Fibroblast of skin of right quadriceps (primary cell): Measurements from ENCODE around the gene KIF16B.
"Not testable (repeated sequence)": the region's sequence is repeated elsewhere in the genome, so short reads cannot be mapped to it uniquely, and the experiment has no call there.

Source experiments
- DNase-seq: peaks from one replicate; pipeline ENCODE4 v3.0.0-alpha.2; 2013

The KIF16B gene, protein sequence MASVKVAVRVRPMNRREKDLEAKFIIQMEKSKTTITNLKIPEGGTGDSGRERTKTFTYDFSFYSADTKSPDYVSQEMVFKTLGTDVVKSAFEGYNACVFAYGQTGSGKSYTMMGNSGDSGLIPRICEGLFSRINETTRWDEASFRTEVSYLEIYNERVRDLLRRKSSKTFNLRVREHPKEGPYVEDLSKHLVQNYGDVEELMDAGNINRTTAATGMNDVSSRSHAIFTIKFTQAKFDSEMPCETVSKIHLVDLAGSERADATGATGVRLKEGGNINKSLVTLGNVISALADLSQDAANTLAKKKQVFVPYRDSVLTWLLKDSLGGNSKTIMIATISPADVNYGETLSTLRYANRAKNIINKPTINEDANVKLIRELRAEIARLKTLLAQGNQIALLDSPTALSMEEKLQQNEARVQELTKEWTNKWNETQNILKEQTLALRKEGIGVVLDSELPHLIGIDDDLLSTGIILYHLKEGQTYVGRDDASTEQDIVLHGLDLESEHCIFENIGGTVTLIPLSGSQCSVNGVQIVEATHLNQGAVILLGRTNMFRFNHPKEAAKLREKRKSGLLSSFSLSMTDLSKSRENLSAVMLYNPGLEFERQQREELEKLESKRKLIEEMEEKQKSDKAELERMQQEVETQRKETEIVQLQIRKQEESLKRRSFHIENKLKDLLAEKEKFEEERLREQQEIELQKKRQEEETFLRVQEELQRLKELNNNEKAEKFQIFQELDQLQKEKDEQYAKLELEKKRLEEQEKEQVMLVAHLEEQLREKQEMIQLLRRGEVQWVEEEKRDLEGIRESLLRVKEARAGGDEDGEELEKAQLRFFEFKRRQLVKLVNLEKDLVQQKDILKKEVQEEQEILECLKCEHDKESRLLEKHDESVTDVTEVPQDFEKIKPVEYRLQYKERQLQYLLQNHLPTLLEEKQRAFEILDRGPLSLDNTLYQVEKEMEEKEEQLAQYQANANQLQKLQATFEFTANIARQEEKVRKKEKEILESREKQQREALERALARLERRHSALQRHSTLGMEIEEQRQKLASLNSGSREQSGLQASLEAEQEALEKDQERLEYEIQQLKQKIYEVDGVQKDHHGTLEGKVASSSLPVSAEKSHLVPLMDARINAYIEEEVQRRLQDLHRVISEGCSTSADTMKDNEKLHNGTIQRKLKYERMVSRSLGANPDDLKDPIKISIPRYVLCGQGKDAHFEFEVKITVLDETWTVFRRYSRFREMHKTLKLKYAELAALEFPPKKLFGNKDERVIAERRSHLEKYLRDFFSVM (N-terminal part only)

DNA sequence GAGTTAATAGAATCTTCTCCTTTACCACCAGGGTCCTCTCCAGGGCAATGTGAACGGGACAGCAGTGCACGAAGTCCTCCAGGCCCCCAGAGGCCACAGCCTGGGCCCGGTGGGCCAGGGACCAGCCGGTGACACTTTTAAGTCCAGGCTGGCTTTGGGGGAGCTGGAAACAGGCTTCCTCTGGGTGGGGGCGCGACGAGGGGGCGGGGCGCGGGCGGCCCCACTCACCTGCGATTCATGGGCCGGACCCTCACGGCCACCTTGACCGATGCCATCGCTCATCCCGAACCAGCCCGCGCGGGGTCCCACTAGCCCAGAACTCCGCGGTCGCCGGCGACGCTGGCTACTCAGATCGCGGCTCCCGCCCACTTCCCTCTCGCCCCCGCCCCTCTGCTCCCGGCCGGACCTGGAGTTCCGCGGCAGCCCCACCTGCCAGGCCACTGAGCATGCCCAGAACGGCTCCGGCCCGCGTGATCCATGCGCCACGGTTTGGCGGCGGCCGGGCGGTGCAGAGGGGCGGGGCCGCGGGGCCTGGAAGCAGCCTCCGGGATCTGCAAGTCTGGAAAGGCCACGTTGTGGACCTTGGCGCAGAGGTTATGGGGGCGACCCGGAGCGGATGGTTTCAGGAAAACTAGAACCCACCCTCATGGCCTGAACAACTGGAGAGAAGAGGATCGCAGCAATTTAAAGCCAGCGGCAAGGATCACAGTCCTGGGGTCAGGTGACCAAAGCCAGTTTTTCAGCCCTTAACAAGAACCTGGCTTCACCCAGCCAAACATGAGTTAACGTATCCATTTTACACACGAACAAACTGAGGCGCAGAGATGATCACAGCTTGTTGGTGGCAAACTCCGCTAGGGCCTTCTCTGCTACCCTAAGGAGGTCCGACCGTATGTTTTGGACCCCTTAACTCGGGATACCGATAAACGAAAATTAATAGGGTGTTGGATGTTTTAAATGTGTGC is at the start of gene KIF16B:
Gene KIF16B, minus strand, starts transcription at position 448 of the 965 bp plus-strand sequence. Its CDS starts 173 bp downstream, at position 275.
- peak; percentile 86 for DNase-seq

DNA sequence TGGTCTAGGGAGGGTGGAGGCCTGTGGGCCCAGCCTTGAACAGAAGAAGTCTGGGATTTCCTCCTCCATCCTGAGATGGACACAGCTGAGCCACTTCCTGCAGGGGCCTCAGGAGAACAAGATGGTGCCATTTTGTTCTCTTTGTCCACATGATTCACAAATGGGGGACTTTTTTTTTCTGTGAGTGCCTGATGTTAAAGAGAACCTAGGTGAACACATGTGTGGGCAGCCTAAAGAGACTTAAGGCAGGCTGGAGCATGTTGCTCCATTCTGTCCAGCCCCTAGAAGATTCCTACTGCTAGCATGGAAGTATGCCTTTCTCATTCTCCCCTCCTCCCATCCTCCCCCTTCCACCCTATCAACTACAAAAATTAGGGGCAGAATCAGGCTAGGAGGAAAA is 49.3 kb upstream of the KIF16B start:
- no peak for DNase-seq

DNA sequence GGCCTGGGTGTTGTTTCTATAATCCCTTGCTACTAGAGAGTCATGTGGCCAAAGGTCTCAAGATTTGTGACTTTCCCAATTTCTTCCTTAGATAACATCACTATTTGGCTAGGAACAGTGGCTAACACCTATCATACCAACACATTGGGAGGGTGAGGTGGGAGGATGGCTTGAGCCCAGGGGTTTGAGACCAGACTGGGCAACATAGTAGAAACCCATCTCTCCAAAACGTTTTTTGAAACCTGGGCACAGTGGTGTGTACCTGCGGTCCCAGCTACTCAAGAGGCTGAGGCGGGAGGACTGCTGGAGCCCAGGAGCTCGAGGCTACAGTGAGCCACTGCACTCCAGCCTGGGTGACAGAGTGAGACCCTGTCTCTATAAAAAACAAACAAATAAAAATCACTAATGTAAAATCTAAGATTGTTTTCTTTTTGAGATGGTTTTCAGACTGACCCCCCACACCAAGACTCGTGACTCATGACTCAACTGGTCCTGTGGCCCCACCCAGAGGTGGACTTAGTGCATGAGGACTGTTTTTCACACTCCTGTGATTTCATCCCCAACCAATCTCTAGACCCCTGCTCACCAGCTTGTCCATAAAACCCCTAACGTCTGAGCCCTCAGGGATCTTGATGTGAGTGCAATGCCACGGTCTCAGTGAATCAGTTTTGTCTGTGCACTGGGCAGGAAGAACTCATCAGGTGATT is 48.3 kb upstream of the KIF16B start:
- DNase-seq = no peak

DNA sequence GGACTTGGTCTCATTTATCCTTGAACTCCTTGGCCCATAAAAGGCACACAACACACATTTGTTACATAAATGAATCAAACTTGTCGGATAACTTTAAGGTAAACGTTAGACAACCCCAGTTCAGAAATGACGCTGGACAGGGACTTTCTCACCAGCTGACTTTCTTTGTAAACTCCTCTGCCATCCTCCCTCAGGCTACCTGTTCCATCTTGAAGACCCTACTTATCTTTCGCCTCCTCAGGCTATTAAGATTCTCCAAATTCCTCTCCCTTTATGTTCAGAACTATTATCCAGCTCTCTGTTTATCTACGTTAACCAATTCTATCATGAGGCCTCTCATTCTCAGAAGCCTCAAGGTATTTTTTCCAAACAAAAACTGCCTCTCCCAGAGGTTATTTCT is 47.7 kb upstream of the KIF16B start:
- no peak for DNase-seq

DNA sequence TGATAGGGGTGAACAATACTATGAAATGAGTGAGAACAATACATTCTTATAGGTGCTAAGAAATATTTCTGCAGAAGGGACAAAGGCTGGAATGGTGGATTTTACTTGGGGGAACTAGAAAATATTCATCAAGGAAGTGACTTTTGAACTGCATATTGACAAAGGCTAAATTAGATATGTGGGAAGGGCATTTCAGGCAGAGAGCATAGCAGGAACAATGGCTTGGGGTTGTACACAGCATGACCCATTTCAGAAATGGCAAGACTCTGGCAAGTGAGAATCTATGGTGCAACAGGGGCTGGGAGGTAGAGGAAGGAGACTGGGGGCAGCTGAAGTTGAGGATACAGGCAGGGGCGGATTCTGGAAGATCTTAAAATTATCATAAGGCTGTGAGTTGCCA is 46.7 kb upstream of the KIF16B start:
- DNase-seq = no peak

DNA sequence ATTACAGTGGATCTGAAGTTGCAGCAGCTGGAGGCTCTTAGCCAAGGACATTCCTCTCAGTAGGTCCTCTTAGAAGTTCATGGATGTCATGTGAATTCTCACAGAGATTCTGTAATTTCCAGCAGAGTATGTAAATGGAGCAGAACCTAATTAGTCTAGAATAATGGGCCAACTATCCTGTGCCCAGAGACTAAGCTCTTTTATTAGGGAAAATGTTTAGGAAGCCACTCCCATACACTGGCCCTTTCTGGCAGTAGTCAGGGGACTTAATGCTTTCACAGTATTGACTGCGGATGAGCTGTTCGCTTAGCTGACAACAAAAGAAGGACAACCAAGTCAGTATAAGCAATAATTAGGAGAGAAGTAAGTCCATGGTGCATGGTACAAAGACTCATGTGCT is 43.8 kb upstream of the KIF16B start:
- no peak for DNase-seq

DNA sequence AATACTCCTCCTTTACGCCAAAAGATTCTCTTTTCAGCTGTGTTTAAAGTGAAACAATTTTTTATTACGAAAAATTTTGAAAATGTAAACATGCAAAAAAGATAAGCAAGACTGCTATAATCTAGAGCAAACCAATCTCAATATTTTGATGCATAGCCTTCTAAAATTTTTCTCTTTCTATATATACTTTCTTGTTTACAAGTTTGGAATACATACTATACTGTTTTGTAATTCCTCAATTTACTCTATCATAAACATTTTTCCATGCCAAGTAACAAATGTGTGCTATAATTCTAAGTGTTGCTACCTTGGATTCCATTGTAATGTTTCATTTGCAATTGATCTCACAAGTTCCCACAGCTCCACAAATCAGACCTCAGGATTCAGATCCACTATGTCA is 43.1 kb upstream of the KIF16B start:
- DNase-seq = no peak

DNA sequence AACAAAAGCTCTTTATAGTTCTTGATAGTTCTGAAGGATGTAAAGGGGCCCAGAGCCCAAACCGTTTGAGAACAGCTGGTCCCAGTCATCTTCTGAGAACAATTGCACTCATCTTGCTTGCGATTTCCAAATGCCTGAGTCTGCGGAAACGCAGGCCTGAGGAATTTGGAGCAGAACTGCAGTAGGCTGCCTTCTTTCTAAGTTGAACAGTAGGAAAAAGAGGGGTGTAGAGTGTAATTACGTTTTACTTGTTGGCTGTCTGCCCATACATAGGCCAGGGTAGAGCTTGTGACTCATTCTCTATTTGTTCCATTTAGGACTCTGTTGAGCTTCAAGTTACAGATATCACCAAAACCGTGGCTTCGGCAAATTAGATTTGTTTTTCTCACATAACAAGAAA is 42.0 kb upstream of the KIF16B start:
- DNase-seq = peak; percentile 86

DNA sequence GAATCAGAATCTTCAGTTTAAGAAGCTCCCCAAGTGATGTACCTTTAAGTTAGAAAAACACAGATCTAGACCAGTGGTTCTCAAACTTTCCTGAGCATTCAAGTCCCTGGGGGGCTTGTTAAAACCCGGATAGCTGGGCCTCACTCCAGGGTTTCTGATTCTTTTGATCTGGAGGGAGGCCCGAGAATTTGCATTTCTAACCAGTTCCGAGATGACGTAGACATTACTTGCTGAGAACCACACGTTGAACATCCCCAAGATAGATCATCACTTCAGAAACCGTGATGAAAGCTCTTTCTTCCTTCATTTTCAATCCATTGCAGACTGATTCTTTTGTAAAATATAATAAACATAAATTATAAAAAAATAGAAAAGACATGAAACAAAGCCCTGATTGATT is 40.7 kb upstream of the KIF16B start:
- no peak for DNase-seq

DNA sequence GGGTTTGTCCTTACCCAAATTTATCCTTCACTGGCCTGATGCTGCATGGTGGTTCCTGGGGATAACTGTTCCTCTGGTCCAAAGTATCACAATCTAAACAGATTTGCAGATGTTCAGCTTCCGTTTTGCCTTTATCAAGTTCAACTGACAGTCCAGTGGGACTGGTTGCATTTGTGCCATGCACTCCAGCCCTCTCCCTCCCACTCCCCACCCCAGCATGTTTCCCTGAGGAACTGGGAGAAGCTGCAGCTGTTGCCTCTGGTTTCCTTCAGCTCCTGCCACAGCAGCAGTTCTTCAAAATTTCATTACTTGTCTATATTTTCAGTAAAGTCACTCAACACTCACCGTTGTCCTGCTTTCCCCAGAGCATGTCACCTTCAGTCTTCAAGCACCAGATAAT is 39.5 kb upstream of the KIF16B start:
- no peak for DNase-seq

DNA sequence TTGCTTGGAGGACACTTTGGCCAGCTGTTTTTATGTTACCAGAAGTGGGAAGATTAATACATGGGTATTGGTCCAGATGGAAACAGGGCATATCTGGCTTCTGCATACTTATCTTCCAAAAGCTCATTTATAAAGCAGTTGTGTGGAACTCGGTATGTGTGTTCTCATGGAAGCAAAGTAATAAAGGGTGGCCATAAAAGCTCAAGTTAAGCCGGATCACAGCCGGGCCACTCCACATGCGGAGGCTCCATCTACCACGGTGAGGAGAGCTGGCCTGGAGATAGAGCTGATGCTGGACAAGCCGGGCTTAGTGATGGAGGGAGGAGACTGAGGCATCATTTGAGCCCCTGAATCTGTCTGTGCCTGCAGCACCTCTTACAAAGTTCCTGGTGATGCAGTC is 38.6 kb upstream of the KIF16B start:
- DNase-seq = no peak

DNA sequence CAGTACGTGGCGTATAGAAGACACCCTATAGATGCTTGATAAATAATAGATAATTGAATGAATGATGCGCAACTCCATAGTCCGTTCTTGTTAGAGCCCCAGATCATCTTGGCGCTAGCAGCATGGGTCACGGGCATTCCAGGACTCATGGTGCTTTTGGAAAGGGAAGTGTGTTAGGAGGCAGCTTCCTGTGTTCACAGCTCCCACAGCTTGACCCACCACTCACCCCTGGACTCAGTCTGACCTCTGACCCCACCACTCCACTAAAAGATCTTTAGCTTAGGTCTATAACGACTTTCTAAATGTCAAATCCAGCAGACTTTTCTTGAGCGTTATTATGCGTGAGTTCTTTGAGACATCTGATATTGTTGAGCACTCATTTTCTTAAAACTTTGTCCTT is 35.8 kb upstream of the KIF16B start:
- DNase-seq = no peak

DNA sequence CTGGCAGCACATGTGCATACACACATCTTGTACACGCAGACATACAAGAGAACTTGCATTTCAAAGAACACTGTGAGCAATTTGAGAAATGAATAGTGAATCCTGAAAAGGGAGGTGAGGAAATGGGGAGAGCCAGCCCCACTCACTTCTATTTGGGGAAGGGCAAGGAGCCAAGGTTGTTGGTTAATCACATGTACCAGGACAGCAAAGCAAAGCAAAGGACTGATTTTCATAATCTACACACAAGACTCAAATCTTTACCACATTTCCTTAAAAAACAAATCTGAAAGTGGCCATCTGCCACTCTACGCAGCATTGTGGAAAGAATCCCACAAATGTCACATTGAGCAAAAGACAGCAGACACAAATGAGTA is 35.0 kb upstream of the KIF16B start:
- no peak for DNase-seq

DNA sequence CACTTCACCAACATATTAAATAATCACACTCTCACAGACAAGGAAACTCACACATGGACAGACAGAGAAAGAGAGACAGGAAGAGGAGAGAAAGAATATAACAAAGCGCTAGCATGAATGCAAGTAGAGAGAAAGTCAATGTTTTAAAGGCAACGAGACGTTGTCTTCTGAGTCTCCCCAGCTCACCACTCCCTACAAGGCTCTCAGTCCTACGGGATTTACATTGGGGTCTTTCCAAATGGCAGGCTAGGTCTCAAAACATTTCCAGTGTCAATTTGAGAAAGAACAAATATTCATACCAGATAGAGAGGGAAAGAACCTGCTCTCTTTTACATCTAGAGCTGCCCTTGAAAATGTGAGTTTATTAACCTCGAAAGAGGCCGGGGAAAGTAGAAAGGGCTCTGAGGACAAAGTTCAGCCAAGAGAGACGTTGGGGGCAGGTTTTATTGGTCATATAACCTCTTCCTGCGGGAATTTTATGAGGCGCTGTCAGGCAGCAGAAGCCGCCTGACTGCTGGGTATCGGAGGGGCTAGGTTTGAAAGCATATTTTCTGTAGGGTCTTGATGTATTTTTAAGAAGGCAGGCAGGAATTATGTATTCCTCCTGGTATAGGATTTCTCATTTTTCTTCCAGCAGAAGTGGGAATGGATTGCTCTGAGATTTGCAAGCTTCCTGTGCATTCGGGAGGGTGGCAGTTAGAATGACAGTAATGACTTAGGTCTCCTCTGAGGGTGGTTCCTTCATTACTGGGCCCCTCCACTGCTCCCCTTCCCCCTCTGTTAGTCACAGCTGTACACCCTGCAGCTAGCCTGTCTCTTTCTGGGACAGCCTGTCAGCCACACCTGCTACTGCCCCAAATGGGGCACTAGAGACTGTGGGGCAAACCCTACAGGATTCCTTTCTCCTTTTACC is 34.4 kb upstream of the KIF16B start:
- DNase-seq = no peak

DNA sequence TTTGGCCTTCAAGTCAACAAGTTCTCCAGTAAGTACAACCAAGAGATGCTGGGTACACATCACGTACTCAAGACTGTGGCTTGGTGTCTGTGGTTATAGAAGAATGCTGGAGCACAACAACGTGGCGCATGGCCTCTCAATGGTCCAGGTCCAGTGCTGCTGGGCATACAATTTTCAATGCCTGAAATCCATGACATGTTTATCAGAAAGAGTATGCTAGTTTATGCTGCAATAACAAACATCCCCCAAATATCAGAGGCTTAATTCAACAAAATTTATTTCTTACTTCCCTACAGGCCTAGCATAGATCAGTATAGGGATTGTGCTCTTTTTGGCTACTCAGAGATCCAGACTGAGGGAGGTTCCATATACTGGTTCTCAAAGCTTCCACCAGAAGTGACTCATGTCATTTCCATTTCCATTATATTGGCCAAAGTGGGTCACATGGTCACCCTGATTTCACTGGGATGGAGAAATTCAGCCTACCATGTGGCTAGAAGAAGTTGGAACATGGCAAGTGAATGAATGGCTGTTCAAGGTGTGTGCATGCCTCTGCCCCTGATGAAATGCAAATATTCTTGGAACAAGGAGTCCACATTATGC is 33.3 kb upstream of the KIF16B start:
- DNase-seq = no peak

DNA sequence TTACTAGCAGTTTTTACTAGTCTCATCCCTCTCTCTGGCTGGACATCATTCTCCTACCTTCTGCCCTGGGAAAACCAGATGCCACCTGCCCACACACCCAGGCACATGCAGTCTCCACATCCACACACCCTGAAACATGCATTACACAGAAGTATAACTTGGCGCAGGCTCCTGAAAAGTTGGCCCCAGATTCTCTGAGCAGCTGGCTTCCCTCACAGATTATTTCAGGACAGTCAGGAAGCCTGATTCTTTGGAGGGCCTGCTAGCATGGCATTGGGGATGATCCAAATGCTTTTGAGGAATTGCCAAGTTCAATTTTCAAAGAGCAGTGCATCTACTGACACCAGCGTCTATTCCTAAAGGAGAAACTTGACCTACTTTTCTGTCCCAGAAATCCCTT is 27.8 kb upstream of the KIF16B start:
- DNase-seq = no peak

DNA sequence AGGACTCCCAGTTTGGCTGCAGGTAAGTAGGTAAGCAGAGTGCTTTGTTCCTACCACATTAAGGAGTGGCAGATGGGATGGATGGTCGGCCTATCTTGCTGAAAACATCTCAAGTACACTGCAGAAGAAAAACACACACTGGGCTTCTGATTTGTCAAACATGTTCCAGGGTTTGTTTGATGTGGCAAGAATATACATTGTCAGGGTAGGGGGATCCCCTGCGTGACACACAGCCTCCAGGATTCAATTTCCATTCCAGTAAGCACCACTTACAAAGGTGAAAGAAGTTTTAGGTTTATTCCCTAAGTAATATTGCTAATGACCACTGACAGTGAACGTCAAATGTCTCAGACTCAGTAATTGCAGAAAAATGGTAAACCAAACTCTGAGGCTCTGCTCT is 26.0 kb upstream of the KIF16B start:
- DNase-seq = no peak

DNA sequence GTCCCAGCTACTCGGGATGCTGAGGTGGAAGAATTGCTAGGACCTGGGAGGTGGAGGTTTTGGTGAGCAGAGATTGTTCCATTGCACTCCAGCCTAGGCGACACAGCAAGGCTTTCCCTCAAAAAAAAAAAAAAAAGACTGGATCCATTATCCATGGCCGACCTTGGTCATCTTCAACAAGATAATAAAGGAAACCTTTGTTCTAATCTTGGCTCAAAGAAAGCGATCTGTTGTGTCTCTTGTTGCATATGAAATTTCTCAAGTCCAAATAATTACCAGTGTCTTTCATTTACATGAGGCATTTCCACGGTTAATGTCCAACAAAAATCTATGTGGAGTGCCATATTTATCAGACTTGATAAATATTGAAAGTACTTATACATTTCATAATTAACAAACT is 23.7 kb upstream of the KIF16B start:
- DNase-seq = no peak

DNA sequence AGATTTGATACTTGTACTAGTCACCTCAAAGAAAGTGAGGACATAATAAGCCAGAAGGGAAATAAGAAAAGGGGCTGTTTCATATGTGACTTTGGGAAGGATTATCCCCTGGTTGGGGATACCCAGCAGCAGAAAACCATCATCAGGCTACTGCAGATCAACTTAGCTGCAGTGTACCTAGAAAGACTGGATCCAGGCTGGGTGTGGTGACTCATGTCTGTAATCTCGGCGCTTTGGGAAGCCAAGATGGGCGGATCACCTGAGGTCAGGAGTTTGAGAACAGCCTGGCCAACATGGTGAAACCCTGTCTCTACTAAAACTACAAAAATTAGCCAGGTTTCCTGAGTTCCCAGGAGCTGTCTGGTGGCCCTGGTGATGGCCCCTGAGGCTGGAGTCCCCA is 23.2 kb upstream of the KIF16B start:
- not testable (repeated sequence) for DNase-seq

DNA sequence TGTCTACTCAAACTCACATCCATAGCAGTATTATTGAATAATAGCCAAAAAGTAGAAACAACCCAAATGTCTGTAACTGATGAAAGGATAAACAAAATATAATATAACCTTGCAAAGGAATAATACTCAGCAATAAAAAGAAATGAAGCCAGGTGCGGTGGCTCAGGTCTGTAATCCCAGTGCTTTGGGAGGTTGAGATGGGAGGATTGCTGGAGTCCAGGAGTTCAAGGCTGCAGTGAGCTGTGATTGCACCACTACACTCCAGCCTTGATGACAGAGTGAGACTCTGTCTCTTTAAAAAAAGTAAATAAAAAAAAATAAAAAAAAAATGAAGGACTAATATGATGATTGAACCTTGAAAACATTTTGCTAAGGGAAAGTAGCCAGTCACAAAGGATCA is 22.1 kb upstream of the KIF16B start:
- no peak for DNase-seq
